ENCODE data around the gene SPARC.

The SPARC gene

GRCh38 chr5:151660616-151661495 is 25.9 kb downstream of the SPARC start:
- no peak for TF ChIP-seq CTCF (IDR thresholded peaks at IDR 0.05)
- Histone ChIP-seq H3K27ac (peak overlapping the region; percentile 48 to 68), H3K4me3 (no peak overlapping the region)
- no peak for DNase-seq (ENCODE audit: low spot score)

GRCh38 chr5:151659001-151659754 is 27.5 kb downstream of the SPARC start:
- peak; percentile 89 for TF ChIP-seq CTCF (IDR thresholded peaks at IDR 0.05)
- DNase-seq (ENCODE audit: low spot score) = peak; percentile 91
- peak overlapping the region; percentile 27 to 65 for H3K27ac ChIP-seq
- no peak overlapping the region for H3K4me3 ChIP-seq

GRCh38 chr5:151657114-151657513 is 29.6 kb downstream of the SPARC start:
- TF ChIP-seq CTCF (IDR thresholded peaks at IDR 0.05) = no peak
- no peak overlapping the region for H3K27ac ChIP-seq
- H3K4me3 ChIP-seq = no peak overlapping the region
- DNase-seq (ENCODE audit: low spot score) = no peak

- TF ChIP-seq CTCF (IDR thresholded peaks at IDR 0.05) = no peak
- H3K27ac ChIP-seq = no peak overlapping the region
- DNase-seq (ENCODE audit: low spot score) = no peak
- H3K4me3 ChIP-seq = no peak overlapping the region
Measured at GRCh38 chr5:151656311-151656710, 30.4 kb downstream of the SPARC start.

GRCh38 chr5:151651997-151652645 is 34.6 kb downstream of the SPARC start:
- DNase-seq (ENCODE audit: low spot score) = no peak
- peak; percentile 81 for TF ChIP-seq CTCF (IDR thresholded peaks at IDR 0.05)
- H3K27ac ChIP-seq = no peak overlapping the region

GRCh38 chr5:151648988-151649387 is 37.7 kb downstream of the SPARC start:
- no peak overlapping the region for H3K27ac ChIP-seq
- TF ChIP-seq CTCF (IDR thresholded peaks at IDR 0.05) = no peak
- DNase-seq (ENCODE audit: low spot score) = no peak

More at GRCh38 chr5:151651997-151652645, 34.6 kb downstream of the SPARC start:
- no peak overlapping the region for H3K4me3 ChIP-seq

More at GRCh38 chr5:151648988-151649387, 37.7 kb downstream of the SPARC start:
- no peak overlapping the region for H3K4me3 ChIP-seq

Data from coronary artery (tissue), 2 donors.